PC-3 (cell line): Measurements from ENCODE around the gene CDIP1.

Source experiments
- EZH2 ChIP-seq: fragments of 300-600 bp; sonication (generic); IDR thresholded peaks from one replicate; pipeline ENCODE4 v1.6.1; 2017; ENCODE audit warnings: antibody characterized with exemption, mild to moderate bottlenecking, low read length; ENCODE audit not compliant: unreplicated experiment
- TF ChIP-seq, protein P1 (sequence below): fragments of 300-600 bp; sonication (generic); conservative IDR thresholded peaks from 2 replicates; pipeline ENCODE4 v1.5.1; 2017; ENCODE audit warnings: antibody characterized with exemption, low read depth, mild to moderate bottlenecking, low read length

GRCh38 chr16:4499196-4499555 lies 39.4 kb downstream of the CDIP1 start:
- TF ChIP-seq, protein P1, sequence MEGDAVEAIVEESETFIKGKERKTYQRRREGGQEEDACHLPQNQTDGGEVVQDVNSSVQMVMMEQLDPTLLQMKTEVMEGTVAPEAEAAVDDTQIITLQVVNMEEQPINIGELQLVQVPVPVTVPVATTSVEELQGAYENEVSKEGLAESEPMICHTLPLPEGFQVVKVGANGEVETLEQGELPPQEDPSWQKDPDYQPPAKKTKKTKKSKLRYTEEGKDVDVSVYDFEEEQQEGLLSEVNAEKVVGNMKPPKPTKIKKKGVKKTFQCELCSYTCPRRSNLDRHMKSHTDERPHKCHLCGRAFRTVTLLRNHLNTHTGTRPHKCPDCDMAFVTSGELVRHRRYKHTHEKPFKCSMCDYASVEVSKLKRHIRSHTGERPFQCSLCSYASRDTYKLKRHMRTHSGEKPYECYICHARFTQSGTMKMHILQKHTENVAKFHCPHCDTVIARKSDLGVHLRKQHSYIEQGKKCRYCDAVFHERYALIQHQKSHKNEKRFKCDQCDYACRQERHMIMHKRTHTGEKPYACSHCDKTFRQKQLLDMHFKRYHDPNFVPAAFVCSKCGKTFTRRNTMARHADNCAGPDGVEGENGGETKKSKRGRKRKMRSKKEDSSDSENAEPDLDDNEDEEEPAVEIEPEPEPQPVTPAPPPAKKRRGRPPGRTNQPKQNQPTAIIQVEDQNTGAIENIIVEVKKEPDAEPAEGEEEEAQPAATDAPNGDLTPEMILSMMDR: no peak
- no peak for TF ChIP-seq EZH2
